GM19455 (cell line): ENCODE data around the gene KCNMB1.
A peak's percentile ranks its signal among the peaks of the same experiment; 100 is the strongest.

ENCODE experiments used
- ATAC-seq: cut with Tn5 transposase; IDR thresholded peaks from one replicate; pipeline ENCODE4 v1.9.1; 2021; ENCODE audit not compliant: unreplicated experiment

KCNMB1 gene, protein sequence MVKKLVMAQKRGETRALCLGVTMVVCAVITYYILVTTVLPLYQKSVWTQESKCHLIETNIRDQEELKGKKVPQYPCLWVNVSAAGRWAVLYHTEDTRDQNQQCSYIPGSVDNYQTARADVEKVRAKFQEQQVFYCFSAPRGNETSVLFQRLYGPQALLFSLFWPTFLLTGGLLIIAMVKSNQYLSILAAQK

DNA sequence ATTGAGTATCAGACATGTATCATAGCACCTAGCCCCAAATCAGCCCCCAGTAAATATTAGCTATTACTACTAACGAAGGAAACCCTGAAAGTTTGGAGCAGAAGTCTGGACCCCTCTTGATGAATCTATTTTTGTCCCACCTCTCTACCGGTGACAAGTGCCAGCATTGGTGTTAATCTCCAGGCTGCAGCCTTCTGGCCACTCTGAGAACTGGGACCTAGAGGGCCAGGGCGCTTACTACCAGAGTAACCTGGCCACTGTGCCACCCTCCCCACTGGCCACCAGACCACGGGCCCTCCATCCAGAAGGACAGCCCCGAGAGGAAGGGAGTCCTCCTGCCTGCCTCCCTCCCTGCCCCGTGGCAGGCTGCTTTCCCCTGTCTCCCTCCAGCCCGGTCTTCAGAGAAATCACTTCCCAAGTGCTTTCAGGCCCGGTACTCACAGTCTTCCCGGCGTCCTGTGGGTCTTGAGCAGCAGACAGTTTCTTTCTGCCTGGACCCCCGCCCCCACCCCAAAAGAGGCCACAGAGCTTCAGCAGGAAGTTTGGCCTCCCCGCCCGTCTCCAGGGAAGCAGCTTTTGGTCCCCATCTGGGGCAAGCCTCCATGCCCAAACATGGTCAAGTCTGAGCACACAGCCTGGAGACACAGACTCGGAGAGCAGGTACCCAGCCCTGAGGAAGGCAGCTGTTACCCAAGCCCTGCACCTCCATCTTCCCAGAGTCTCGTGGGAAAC lies at the start of gene KCNMB1:
TSS of gene KCNMB1 (minus strand) at position 550 of the 732 bp plus-strand sequence. CDS start 3,920 bp downstream, outside the sequence.
- no peak for ATAC-seq

DNA sequence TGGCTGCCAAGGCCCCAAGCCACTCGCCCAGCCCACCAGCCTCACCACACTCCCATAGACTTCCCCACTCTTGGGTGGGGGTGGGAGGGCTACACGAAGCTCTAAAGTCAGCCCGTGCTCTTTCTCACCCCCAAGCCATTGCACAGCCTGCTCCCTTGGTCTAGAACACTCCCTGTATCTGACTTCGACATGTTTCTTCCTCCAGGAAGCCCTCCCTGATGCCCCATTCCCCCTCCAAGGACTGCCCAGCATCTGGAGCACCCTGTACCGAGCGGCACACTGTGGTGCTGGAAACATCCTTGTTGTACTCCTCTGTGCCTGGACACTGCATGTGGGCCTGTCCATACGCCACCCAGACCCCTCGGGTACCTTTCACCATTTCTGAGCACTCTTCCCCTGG lies 49.4 kb upstream of the KCNMB1 start:
- no peak for ATAC-seq

DNA sequence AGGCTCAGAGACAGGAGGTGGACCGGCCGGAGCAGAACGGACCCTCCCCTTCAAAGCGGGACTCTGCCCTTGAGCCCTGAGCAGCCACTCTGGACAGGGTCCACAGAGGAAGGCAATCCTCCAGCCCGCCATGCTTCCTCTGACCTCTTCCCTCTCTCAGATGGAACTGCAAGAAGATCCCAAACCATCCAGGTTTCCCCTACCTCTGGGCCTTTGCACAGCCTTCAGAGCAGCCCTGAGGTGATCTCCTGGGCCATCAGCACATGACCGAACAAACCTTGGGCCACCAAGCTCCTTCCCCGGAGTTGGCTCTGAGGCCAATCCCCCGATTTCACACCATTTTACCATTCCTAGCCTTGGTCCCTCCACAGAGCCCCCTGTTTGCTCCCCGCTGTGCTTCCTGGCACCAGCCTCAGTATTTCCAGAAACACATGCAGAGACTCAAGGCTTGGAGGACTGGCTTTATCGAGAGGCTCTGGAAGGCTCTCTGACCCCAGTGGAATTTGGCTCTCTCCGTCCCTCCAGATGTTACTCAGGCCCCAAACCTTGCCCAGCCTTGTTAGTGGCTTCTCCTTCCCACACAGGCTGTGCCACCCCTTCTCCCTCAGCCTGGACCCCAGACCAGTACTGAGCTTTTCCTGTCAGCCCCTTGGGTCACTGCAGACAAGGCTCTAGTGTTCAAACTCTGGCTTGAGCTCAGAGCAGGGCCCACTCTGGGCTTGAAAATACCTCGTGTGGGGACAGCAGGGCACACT lies 48.6 kb upstream of the KCNMB1 start:
- ATAC-seq: no peak

DNA sequence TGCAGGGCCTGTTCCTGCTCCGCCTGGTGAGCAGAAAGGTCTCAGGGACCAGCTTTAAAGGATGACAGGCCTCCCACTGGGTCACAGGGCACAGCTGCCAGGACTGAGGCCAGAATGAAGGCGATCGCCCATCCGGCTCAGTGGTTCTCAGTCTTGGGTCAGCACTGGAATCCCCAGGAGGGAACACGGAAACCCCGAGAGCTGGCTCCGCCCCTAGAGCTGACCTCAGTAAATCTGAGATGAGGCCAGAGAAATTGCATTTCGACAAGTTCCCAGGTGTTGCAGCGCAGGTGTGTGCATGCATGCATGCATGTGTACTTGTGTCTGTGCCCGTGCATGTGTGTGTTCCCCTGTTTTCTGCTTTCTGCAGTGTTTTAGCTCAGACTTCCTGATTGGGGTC lies 47.2 kb upstream of the KCNMB1 start:
- no peak for ATAC-seq

DNA sequence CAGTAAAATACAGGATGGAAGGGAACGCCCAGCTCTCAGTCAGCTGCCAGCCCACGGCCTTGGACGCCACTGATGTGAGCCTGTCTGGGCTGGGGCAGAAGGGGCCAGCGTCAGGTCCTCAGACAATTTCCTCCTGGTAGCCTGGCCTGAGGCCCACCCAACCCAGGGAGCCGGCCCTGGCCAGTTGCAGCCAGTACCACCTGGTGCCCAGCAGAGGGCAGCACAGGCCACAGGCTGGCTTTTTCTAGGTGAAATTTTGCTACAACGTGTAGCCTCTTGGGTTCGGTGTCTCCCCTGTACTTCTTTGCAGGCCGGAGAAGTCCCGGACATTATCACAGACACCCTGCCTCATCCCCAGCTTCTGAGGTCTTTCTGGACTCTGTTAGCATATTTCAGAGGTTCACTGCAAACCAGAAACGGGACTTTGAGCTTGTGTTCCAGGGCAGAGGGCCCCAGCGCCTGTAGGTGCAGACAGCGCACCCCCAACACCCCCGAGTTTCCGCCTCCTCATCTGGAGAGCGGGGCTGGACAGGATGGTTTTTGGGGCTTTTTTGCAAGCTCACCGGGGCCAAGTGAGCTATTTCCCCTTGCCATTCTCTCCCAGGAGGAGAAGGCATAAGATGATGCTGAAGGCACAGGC lies 45.9 kb upstream of the KCNMB1 start:
- ATAC-seq: peak; percentile 92

DNA sequence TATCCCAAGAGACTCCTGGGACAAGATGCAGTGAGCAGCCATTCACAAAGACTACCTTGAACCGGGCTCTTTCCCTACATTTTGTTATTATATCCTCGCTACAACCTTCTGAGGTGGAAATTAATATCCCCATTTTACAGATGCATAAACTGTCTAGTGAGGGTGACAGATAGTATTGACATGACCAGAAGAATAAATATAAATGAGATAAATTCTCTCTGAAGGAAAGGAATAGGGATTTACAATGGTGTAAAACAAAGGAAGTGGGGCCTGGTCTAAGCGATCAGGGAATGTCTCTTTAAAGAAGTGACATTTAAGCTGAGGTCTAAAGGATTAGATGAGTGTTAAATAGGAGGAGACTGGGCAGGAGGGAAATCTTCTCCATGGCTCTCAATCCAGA lies 43.5 kb upstream of the KCNMB1 start:
- ATAC-seq: no peak

DNA sequence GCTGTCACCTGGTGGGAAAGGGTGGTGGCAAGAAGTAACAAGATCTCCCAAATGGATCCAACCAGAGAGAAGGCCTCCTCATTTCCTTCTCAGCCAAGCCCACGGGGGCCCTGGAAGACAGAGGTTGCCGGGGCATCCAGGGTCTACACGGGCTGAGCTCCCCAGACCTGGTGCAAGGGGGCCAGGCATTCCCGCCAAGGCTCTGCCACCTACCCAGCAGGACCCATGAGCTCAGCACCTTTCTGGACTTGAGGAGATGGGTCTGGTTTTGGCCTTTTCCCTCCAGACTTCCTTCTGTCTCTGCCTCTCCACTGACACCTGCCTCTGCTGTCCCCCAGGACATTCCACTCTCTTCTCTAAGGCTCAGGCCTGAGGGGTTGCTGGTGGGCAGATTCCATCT lies 42.4 kb upstream of the KCNMB1 start:
- no peak for ATAC-seq

DNA sequence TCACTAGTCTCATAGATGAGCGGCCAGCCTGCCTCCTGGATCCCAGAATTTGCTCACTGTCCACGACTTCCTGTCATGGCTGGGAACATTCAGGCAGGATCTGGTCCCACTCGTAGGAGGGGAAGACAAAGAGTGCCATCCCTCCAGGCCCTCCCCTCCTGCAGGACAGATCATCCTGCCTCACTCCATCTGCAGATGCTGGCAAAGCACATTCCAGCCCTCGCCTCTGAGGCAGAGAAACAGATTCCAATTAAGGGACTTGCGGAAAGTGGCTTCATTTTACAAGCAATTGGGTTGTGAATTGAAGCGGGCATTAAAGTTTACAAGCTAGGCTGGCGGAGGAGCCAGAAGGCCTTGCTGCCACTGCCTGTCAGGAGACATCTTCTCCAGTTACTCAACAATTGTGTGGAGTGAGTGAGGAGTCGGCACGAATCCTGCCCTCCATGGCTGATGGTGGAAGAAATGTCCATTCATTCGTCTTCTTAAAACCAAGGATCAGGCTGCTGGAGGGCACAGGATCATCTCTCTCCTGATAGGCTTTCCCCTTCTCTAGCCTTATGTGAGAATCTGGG lies 41.8 kb upstream of the KCNMB1 start:
- ATAC-seq: no peak

DNA sequence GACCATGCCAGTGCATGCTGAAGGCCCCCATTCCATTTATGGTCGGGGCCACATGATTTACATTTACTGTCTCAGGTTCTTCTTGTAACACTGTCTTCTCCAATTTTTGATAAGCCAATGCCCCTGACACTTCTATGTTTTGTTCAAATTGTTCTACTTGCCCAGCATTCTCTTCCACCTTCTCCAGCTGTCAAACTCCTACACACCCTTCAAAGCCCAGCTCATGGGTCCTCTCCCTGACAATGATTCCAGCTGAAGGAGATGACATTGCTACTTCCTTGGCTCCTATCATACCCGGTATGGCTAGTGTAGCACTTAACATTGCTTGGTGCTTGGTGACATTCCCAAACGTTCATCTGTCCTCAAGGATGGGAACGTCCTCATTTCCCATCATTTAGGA lies 41.1 kb upstream of the KCNMB1 start:
- no peak for ATAC-seq

DNA sequence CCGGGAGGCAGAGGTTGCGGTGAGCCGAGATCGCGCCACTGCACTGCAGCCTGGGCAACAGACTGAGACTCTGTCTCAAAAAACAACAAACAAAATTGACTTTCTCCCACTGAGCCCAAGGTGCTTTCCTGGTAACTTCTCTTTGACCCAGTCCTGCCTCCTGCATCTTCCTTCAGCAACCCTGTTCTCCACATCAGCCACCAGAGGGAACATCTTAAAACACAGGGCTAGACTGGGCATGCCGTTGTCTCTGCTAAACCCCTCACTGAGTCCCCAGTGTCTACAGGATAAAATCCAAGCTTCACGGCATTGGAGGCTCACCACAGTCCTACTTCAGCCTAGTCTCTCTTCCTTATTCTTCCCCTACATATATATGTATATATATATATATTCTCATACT lies 39.8 kb upstream of the KCNMB1 start:
- no peak for ATAC-seq

DNA sequence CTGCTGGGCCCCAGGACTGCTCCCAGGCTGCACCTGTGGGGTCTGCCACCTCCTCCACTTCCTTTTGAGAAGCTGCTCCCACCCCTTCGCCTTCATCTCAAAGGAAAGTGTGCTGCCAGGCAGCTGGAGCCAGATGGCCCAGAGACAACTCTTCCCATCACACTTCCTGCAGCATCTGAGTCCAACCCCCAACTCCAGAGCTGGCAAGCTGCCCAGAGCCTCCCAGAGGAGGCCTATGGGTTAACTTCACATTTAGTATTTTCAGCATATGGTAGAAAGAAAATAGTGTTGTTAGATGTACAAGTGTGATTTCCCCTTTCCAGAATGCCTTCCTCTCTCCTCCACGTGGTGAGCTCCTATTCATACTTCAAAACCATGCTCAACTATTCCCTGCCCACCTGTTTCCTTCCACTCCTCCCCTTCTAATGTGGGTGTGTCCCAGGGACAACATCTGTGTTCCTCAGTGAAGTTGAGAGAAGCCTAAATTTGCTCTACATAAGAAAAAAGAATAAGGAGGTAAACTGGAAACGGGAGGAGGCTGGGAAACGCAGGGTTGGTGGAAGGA lies 38.6 kb upstream of the KCNMB1 start:
- no peak for ATAC-seq

DNA sequence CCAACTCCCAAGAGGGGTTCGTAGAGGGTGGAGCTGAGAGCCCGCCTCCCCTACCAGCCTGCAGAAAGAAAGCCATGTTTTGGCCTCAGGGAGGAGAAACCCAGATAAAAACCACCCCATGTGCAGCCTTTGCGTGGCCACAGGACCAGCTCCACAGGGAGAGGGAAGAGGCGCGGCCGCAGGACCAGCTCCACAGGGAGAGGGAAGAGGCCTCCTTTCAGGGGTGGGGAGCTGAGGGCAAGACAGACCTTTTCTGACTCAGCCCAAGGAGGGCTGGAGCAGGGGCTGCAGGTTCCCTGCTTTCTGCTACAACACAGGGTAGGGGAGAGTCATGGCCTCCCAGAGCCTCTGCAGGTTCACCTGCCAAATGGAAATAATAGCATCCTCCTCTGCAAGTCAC lies 37.6 kb upstream of the KCNMB1 start:
- ATAC-seq: no peak

DNA sequence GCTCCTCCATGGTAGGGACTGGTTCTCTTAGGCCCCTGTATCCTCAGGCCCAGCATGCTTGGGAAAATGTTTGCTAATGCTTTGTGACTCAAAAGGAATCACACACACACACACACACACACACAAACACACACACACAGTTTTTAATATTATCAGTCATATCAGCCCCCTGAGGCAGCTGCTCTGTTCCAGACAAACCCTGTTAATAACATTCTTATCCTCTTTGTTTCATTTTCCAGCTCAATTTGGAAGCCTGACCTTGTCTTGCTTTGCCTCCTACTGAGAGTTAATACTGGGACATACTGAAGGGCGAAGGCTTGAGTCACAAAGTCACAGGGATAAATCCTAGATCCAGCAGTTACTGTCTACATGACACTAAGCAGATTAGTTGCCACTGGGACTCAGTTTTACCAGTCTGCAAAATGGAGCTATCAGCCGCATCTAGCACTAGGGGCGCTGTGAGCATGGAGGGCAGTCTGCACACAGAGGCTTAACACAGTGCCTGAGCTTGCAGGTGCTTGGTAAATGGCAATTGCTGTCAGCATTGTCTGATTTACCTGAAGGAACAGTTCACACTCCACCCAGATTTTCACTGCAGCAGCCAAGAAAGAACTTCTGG lies 37.1 kb upstream of the KCNMB1 start:
- no peak for ATAC-seq

DNA sequence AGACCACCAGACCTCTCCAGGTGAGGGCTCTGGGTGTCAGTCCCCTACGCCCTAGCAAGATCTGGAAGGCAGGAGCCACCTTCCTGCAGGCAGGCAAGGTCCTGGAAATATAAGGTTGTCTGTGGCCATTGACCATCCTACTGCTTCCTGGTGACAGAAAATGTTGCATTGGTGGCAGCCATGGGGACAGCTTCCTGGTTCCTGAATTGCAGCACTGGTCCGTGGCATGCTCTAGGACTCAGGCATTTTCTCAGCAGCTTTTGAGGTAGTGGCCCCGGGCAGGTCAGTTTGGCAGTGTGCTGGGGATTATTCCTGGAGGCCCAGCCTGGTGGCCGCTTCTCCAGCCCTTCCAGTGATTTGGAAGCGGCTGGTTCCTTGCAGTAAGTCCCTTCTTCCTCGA lies 36.6 kb upstream of the KCNMB1 start:
- no peak for ATAC-seq

DNA sequence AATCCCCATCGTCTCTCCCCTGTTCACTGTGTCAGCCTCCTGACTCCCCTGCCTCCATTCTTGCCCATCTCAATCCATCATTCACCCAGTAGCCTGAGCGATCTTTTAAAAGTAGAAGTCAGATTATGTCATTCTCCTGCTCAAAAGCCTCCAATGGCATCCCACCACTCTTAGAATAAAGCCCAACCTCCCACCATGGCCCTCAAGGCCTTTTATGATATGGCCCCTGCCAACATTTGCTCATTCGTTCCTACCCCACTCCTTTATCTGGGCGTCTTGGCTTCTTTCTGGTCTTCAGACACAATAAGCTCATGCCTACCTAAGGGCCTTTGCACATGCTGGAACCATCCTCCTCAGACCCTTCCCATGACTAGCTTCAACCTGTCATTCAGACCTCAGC lies 35.5 kb upstream of the KCNMB1 start:
- ATAC-seq: no peak

DNA sequence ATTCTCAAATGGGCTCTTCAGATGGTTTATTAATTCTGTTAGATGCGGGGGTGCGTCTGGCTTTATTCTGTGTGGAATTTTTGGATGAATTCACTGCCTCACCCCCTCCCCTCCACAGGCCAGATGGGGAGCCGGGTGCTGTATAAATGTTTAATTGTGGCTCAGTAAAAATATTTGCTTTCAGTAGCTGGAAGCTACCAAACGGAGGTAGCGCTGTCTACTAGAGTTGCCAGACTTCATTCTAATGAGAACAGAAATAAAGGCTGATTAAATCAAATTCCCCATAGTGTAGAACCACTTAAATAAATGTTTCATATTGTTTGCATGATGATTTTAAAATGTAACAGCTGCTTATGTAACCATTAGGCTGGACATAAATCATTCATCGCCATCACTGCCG lies 34.5 kb upstream of the KCNMB1 start:
- ATAC-seq: no peak

DNA sequence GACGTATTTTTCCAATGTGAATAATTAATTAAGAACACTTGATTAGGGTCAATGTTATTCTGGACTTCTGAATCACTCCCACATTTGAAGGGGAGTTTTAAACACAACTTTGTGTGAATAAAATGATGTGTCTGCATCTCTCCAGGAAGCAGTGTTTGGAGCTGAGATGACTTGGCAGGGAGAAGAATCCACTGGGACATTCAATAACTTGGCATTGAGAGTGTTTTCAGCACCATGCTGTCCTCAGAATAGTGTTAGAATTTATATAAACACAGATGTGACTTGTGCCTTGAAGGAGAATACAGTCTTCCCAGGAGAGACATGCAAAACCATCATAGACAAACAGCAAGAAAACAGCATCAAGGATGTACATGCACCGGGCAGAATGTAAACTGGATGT lies 32.7 kb upstream of the KCNMB1 start:
- ATAC-seq: no peak

DNA sequence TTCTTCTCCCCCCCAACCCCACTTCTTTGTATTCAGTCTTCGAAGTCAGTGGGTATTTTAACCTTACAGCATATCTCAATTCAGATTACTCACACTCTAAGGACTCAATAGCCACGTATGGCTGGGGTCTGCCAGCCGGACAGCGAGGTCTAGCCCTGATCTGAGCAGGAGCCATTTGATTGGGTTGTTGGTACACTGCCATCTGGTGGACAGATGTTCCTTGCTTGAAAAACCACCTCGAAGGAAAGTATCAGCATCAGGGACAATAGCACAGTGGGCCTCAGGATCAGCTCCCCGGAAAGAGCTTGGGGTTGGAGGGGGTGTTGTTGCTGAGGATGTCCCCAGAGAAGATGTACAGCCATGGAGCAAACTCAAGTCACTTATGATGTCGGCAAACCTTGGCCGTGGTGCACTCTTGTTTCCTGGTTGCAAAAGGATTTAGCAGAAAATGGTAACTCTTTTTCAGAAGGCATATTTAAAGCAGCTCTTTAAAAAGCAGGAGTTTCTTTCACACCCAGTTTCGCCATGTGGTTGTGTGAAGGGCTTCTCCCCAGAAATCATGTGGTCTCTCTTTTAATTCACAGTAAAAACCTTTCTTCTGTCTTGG lies 31.7 kb upstream of the KCNMB1 start:
- no peak for ATAC-seq

DNA sequence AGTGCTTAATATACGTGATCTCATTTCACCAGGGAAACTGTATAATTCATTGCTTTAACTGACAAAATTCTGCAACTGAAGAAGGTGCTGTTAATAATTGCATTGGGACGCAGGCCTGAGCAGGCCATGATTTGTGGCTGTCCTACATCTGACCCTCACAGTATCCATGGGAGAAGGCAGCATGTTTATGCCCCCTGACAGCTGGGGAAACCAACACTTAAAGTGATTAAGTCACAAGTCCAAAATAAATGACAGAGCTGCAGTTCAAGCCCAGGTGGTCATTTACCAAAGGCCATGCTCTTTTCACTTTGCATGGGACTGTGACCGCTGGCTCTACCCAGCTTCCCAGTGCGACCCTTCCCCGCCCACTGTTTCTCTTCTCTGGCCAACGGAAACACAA lies 30.5 kb upstream of the KCNMB1 start:
- ATAC-seq: no peak

DNA sequence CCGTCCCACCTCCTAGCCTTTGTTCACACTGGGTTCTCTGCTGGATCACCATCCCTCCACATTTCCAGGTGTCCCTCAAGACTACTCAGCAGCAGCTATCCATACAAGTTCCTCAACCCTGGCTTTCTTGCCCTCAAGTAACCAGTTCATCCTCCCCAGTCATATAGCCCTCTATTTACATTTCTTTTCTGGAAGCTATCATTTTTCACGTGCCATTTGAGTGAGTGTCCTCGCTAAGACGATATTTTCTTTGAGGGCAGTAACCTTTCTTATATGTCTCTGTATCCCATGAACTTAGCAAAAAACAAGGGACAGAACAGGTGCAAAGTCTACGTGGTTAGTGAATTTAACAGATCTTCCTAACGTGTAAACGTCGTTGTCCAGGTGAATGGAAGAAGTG lies 29.6 kb upstream of the KCNMB1 start:
- ATAC-seq: no peak
